Measurements from ENCODE around the gene RAB30.

Gene RAB30

DNA sequence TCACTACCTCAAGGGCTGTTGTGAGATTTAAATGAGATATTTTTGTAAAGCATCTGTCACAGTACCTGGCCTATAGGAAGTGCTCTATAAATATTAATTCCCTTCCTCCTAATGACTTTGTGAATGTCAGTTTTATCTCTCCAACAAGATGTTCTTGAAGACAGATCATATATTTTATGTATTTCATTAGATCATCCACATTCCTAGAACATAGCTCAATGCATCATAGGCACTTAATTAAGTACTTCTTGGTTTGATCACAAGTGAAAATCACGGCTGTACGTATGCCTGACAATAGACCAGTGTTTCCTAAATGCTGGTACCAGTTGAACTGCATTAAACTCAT is 49.9 kb downstream of the RAB30 start:
- Histone ChIP-seq H3K4me1 (ENCODE audit: insufficient read depth, poor library complexity, severe bottlenecking) (peaks cover 3% of the 10 kb centered on the region), H3K36me3 (ENCODE audit: low read depth) (no peaks in the 10 kb centered on the region), H3K27me3 (ENCODE audit: insufficient read depth, poor library complexity, severe bottlenecking) (no peaks in the 10 kb centered on the region), H3K9me3 (ENCODE audit: severe bottlenecking) (no peaks in the 10 kb centered on the region), H3K4me3 (ENCODE audit: severe bottlenecking) (no peak overlapping the region), H3K27ac (ENCODE audit: poor library complexity, severe bottlenecking) (no peak overlapping the region)
- ATAC-seq (ENCODE audit: low read depth) (no peak), DNase-seq (ENCODE audit: low spot score) (no peak)
- TF ChIP-seq, protein P1, sequence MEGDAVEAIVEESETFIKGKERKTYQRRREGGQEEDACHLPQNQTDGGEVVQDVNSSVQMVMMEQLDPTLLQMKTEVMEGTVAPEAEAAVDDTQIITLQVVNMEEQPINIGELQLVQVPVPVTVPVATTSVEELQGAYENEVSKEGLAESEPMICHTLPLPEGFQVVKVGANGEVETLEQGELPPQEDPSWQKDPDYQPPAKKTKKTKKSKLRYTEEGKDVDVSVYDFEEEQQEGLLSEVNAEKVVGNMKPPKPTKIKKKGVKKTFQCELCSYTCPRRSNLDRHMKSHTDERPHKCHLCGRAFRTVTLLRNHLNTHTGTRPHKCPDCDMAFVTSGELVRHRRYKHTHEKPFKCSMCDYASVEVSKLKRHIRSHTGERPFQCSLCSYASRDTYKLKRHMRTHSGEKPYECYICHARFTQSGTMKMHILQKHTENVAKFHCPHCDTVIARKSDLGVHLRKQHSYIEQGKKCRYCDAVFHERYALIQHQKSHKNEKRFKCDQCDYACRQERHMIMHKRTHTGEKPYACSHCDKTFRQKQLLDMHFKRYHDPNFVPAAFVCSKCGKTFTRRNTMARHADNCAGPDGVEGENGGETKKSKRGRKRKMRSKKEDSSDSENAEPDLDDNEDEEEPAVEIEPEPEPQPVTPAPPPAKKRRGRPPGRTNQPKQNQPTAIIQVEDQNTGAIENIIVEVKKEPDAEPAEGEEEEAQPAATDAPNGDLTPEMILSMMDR (IDR thresholded peaks at IDR 0.05; ENCODE audit: poor library complexity, severe bottlenecking) = no peak

DNA sequence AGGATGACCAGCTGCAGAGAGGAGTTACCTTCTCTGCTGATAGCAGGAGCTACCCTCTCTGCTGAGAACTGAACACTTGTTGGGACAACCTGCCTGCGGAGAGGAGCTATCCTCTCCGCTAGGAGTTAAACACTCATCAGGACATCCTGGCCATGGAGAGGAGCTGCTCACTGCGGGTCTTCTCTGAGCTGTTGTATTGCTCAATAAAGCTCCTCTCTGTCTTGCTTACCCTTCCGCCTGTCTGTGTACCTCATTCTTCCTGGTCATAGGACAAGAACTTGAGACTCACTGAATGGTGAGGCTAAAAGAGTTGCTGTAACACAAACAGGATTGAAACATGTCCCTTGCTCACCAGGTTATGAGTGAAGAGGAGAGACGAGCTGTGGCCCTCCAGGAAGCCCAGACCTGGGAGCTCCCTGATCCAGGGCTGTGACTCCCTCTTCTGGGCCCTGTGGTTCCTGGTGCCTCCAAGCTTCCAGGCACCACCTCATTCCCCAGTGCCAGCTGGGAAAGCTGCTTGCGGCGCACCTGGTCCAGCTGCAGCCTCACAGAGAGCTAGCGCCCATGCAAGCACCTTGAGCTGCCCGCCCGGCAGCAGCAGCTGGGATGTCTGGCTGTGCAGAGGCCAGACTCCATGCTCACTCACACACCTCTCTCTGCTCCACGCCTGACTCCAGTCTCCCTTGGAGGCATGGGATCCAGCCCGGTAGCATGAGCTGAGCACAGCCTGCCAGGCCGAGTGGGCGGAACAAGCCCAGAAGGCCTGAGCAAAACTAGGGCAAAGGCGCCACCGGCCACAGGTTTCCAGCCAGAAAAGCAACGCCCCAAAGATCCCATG is 50.5 kb downstream of the RAB30 start:
- H3K27me3 ChIP-seq (ENCODE audit: insufficient read depth, poor library complexity, severe bottlenecking) = no peaks in the 10 kb centered on the region
- no peaks in the 10 kb centered on the region for H3K9me3 ChIP-seq (ENCODE audit: severe bottlenecking)
- no peaks in the 10 kb centered on the region for H3K36me3 ChIP-seq (ENCODE audit: low read depth)
- ATAC-seq (ENCODE audit: low read depth) (no peak), DNase-seq (ENCODE audit: low spot score) (no peak)
- H3K4me3 ChIP-seq (ENCODE audit: severe bottlenecking) = no peak overlapping the region
- no peak overlapping the region for H3K27ac ChIP-seq (ENCODE audit: poor library complexity, severe bottlenecking)
- peaks cover 3% of the 10 kb centered on the region for H3K4me1 ChIP-seq (ENCODE audit: insufficient read depth, poor library complexity, severe bottlenecking)
- TF ChIP-seq, protein P1 (IDR thresholded peaks at IDR 0.05; ENCODE audit: poor library complexity, severe bottlenecking) = no peak

DNA sequence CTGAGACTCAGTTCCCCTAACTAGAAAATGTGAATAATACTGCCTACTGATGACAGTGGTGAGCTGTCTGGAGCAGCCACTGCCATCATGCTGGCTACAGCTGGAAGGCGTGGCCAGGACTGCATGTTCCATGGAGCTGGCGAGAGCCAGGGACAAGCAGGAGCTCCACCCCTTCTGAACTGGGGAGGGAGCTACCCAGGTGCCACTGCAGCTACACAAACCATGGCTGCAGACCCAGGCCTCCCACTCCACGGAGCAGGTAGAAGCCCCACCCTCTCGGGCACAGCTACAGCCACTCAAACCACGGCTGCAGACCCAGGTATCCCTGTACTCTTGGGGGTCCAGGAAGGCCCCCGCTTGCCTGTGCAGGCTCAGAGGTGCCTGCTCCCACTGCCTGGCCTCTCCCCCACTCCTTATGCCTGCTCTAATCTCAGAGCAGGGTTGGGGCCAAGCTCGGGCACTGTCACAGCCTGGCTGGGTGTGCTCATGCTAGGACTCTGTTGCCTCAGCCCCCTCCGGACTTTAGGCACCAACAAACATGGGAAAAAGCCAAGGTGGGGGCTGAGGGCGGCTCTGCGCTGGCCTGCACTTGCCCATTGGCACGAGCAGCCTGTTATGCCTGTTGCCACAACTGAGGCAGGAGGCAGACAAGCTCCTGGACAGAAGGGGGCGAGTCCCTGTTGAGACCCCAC is 51.7 kb downstream of the RAB30 start:
- H3K9me3 ChIP-seq (ENCODE audit: severe bottlenecking) = no peaks in the 10 kb centered on the region
- H3K27me3 ChIP-seq (ENCODE audit: insufficient read depth, poor library complexity, severe bottlenecking) = no peaks in the 10 kb centered on the region
- ATAC-seq (ENCODE audit: low read depth) (no peak), DNase-seq (ENCODE audit: low spot score) (no peak)
- no peaks in the 10 kb centered on the region for H3K36me3 ChIP-seq (ENCODE audit: low read depth)
- TF ChIP-seq, protein P1 (IDR thresholded peaks at IDR 0.05; ENCODE audit: poor library complexity, severe bottlenecking) = no peak
- no peaks in the 10 kb centered on the region for H3K4me1 ChIP-seq (ENCODE audit: insufficient read depth, poor library complexity, severe bottlenecking)
- no peak overlapping the region for H3K27ac ChIP-seq (ENCODE audit: poor library complexity, severe bottlenecking)
- no peak overlapping the region for H3K4me3 ChIP-seq (ENCODE audit: severe bottlenecking)

DNA sequence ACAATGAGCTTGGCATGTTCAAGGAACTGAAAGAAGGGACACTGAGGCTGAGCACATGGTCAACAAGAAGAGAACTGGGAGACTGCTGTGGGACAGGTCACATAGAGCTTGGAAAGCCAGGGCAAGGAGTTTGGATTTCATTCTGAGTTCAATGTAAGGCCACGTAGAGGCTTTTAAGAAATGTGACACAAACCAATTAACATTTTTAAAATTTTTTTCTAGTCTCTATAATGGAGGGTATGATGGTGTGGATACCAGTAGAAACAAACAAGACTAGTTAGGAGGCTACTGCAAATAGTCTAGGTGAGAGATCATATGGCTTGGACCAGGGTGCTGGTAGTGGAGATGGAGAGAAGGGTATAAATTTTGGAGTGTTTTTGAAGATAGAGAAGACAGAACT is 56.7 kb downstream of the RAB30 start:
- Histone ChIP-seq H3K9me3 (ENCODE audit: severe bottlenecking) (no peaks in the 10 kb centered on the region), H3K27me3 (ENCODE audit: insufficient read depth, poor library complexity, severe bottlenecking) (no peaks in the 10 kb centered on the region), H3K36me3 (ENCODE audit: low read depth) (no peaks in the 10 kb centered on the region), H3K27ac (ENCODE audit: poor library complexity, severe bottlenecking) (no peak overlapping the region), H3K4me3 (ENCODE audit: severe bottlenecking) (no peak overlapping the region), H3K4me1 (ENCODE audit: insufficient read depth, poor library complexity, severe bottlenecking) (no peaks in the 10 kb centered on the region)
- ATAC-seq (ENCODE audit: low read depth) (no peak), DNase-seq (ENCODE audit: low spot score) (no peak)
- TF ChIP-seq, protein P1 (IDR thresholded peaks at IDR 0.05; ENCODE audit: poor library complexity, severe bottlenecking) = no peak
